Prostate gland (tissue), 2 donors: ENCODE measurements around the gene ITGA1.

ENCODE experiments used
- CTCF ChIP-seq, 4 experiments: fragments of 200-600 bp in 2 of 4; fragments of 450-650 bp in 2 of 4; sonication (generic) in 2 of 4; IDR thresholded peaks; 1 replicate in 3 of 4; 2 replicates in 1 of 4; pipeline ENCODE4 v1.5.1; 2016 to 2019; ENCODE audit warnings: antibody characterized with exemption in 4 of 4, mild to moderate bottlenecking in 2 of 4, moderate library complexity in 2 of 4
- POLR2AphosphoS5 ChIP-seq: sonication (generic); formaldehyde crosslinking; IDR thresholded peaks from one replicate; pipeline ENCODE4 v1.6.1; 2017; ENCODE audit warnings: antibody characterized with exemption

- TF ChIP-seq CTCF (IDR thresholded peaks at IDR 0.05) (no peak), POLR2AphosphoS5 (no peak)
Observed at GRCh38 chr5:52743012-52743411, 44.7 kb upstream of the ITGA1 start.
